NCI-H1436 (cell line): Measurements from ENCODE around the gene ASPSCR1.

ENCODE experiments used
- DNase-seq: peaks from one replicate; lab custom pipeline; 2025; lab: John Stamatoyannopoulos, UW

ASPSCR1 gene

GRCh38 chr17:82055965-82056728, 78.7 kb downstream of the ASPSCR1 start:
- no peak for DNase-seq

- no peak for DNase-seq
These were observed 79.5 kb downstream of the ASPSCR1 start for GRCh38 chr17:82056729-82057621.

DNA sequence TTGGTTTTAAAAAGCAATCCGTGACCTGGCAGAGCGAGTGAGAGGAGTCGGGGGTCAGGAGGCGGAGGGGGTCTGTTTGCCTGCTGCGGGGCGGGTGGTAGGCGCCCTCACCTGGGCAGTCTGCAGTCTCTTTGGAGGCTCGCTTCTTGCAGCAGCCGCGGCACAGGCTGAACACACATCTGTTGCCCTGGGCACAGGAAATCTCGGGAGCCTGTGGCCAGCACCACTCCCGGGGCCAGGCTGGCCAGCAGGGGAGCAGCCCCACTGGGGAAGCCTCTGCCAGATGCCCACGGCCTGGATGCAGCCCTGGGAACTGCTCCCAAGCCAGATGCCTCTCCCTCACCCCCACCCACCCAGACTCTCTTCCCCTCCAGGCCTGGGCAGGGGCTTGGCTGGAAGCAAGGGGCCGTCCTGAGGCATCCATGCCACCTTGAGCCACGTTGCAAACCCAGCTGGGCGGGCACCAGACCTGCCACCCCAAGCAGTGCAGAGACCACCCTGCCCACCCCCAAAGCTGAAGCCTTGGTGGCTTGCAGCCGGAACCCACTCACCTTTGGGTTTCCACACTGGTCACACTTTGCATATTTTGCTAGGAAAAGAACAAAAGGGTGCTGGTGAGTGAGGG, 80.9 kb downstream of the ASPSCR1 start:
- no peak for DNase-seq

GRCh38 chr17:82058855-82059249, 81.4 kb downstream of the ASPSCR1 start:
- no peak for DNase-seq

DNA sequence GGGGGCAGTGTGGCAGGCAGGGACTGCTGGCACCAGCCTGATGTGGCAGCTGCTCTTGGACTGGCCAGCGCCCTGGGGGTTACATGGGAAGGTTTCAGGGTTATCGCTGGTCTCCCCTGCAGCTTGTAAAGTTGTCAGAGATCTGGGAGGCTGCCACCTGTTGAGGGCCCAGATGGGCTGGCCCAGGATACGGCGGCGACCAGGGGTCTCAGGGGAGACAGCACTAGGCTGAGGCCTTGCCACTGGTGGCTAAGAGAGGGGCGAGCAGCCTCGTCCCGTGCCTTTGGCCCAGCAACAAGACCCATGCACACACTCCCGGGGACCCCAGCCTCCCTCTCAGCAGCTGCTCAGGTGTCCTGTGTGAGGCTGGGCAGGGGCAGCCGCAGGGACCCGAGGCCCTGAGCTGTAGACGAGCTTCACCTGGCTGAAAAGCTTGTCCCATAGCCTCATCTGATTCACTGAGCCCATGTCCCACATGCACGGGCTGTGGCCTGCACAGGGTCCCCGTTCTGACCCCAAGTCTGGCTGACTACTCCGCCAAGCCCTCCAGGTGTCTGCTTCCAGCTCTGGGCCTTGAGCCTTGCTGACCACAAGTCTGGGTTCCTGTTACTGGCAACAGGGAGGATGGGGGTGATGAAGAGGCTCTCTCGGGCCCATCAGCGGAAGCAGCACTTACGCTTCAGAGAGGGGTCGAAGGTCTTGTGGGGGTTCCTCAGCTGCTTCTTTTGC, 82.0 kb downstream of the ASPSCR1 start:
- DNase-seq, result no peak

DNA sequence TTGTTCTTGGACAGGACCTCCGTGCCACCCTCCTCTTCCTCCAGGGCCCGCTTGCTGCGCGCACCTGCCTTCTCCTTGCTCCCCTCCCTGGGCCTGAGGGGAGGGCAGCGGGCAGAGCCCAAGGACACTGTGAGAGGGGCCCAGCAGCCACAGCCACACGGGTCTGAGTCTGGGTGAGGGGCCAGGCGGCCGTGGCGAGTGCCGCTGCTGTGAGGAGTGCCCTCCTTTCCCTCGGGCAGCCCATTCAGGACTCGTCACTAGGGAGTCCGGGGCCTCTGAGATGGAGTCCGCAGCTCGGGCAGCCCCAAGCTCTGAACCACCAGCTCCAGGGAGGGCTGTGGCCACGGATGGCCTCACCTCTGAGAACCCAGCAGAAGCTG, 82.6 kb downstream of the ASPSCR1 start:
- DNase-seq, result no peak

GRCh38 chr17:82060614-82061013, 83.2 kb downstream of the ASPSCR1 start:
- no peak for DNase-seq

DNA sequence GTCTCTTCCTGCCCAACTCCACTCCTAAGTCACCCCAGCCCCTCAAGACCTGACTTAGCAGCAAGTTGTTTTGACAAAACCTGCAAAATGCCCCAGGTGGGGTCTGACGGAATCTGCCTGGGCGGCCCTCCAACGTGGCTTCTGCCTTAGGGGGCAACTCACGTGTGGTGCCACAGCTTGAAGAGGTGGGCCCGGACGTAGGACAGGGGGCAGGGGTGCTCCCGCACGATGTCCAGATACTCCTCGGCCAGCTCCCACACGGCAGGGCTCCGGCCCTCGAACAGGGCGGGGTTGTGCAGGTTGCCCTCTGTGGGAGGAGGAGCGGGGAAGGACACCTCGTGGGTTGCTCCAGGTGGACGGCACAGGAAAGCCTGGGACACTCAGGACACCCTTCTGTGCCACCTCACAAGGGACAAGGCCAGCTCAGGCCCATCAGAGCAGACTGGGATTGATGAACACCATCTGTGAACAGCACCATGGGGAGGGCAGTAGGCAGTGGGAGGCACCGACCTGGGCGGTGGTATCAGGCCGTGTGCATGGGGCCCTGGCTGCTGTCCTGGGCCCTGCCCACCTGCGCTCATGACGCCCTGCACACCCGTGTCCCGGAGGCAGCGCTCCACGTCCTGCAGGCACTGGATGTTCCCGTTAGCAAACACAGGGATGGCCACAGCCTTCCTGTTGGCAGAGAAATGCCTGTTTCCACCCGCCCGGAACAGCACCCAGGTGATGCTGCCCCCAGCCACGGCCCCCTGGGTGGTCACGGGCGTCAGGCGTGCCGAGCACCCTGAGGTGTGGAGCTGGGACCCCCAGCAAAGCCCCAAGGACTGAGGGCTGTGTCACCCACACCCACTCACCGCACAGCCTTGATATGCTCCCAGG, 83.9 kb downstream of the ASPSCR1 start:
- DNase-seq, result no peak

DNA sequence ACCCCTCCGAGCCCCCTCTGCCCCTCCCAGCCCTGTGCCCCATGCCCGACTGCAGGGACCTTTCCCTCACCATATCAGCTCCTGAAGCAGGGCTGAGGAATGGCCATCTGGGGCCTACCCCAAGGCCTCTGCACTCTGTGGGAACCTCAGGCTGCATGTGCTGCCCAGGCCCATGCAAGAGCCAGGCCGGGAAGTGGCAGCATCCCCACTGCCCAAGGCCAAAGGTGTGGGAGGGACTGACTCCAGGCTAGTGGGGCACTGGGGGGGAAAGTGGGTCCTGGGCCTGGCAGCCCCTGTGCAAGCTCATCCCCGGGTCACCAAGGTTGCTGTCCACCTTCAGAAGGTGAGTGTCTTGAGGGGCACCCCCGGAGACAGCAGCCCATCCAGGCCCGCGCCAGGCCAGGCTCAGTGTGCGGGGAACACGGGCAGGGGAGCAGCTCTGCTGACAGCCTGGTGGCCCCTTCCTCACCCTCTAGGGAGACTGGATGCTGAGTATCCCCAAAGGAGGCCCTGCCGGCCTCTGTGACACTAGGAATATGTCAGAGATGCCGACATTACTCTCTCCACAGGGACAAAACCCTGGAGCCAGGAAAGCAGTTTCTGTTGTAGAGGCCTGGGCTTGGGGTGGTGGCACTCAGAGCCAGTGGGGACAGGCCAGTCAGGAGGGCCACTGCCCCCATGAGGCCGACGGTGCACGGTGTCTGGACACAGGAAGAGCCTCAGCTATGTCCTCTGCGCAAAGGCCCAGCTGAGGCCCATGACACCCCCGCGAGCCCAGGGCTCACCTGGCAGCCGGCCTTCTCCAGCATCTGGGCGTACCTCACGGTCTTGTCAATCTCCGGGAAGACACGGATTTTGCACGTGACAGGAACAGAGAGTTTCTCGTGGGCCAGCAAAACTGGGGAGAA, 84.9 kb downstream of the ASPSCR1 start:
- no peak for DNase-seq

DNA sequence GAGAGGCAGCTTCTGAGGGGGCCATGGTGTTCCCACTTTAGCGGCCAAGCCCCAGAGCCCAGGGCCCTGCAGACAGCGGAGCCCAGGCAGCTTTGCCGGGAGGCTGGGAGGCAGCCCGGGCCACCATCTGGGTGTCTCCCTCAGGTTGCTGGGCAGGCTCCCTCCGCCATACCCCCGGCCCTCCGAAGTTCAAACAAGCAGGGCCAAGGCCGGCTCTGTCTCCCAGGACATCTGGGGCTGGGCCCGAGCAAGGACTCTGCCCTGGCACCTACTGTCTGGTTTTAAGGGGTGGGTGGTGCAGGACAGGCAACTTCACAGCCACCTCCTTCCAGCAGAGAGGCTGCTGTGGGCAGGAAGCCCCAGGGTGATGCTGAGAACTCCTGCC, 85.5 kb downstream of the ASPSCR1 start:
- no peak for DNase-seq

GRCh38 chr17:82063424-82064415, 86.3 kb downstream of the ASPSCR1 start:
- no peak for DNase-seq

- no peak for DNase-seq
These were observed 87.2 kb downstream of the ASPSCR1 start for GRCh38 chr17:82064433-82065192.

GRCh38 chr17:82065193-82065637, 87.8 kb downstream of the ASPSCR1 start:
- no peak for DNase-seq

DNA sequence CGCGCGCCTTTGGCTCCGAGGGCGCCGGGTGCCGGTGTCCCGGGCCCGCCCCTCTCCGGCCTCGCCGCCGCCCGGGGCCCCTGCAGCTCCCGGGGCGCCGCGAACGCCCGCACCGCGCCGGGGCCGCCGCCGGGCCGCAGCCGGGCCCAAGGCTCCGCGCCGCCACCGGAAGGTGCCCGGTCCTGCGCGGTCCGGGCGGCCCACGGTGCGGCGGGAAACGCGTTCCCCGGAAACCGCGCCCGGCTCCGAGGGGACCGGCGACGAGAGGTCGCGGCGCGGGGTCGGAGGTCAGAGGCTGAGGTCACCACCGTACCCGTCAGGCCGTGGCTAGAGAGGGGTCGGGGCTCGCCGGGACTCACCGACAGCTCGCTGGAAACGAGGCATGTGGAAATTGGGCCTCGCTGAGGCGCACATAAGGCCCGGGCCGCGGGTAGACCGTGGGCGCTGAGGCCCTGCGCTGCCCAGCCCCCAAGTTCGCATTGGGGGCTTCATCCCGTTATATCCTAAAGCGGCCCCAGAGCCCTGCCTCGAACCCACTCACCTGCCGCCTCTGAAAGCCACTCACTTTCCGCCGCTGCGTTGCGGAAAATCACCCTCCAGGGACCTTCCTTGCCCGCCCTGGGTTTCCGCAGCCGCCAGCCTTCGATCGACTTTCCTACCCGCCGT, 88.3 kb downstream of the ASPSCR1 start, which contains the start of gene DUS1L:
Gene DUS1L, minus strand, starts transcription at position 167 of the 666 bp plus-strand sequence. CDS start 745 bp downstream, outside the sequence.
- peak; percentile 47 for DNase-seq
